Naive B cell (primary cell): Measurements from ENCODE around the gene UBE2D4. TPM values are rescaled to one million over a fixed set of nuclear protein-coding genes. Genes with fewer than 3 reads are reported as not detected.

Source experiments
- ATAC-seq, 2 donors: fragments of 150-1000 bp; cut with Tn5 transposase; 2 replicates each; pipeline ENCODE4 v1.10.0; 2021; ENCODE audit warnings: low read depth in 2 of 2, mild to moderate bottlenecking in 2 of 2, moderate library complexity in 2 of 2
- DNase-seq: peaks from one replicate; pipeline ENCODE4 v3.0.0; 2022
- H3K27ac Mint-ChIP-seq, 6 donors: one replicate each; pipeline ENCODE4 v1.8.0; 2020 to 2022; ENCODE audit warnings: mild to moderate bottlenecking in 6 of 6, mixed read lengths in 6 of 6, moderate library complexity in 5 of 6, inconsistent platforms in 2 of 6
- H3K27me3 Mint-ChIP-seq, 3 donors: one replicate each; pipeline ENCODE4 v1.8.0; 2021 to 2022; ENCODE audit warnings: mixed read lengths in 3 of 3, mild to moderate bottlenecking in 1 of 3
- H3K36me3 Mint-ChIP-seq, 2 donors: one replicate each; pipeline ENCODE4 v1.8.0; 2020 to 2022; ENCODE audit warnings: mixed read lengths in 2 of 2, inconsistent platforms in 1 of 2, mild to moderate bottlenecking in 1 of 2
- H3K4me1 Mint-ChIP-seq, 3 donors: one replicate each; pipeline ENCODE4 v1.8.0; 2020 to 2022; ENCODE audit warnings: mixed read lengths in 3 of 3, inconsistent platforms in 1 of 3, mild to moderate bottlenecking in 1 of 3, moderate library complexity in 1 of 3
- H3K4me3 Mint-ChIP-seq, 8 donors: one replicate each; pipeline ENCODE4 v1.8.0; 2020 to 2022; ENCODE audit warnings: mild to moderate bottlenecking in 8 of 8, mixed read lengths in 8 of 8, moderate library complexity in 8 of 8, inconsistent platforms in 2 of 8
- H3K9me3 Mint-ChIP-seq, 7 donors: one replicate each; pipeline ENCODE4 v1.8.0; 2020 to 2022; ENCODE audit warnings: mixed read lengths in 7 of 7, mild to moderate bottlenecking in 5 of 7, inconsistent platforms in 2 of 7, moderate library complexity in 1 of 7
- polyA plus RNA-seq, 6 donors: library from polyadenylated mRNA; unstranded; fragments of 300-500 nt; fragmentation: Illumina TruSeq; gene quantifications; one replicate each; pipeline ENCODE4 v1.2.3, GENCODE V29; 2021; ENCODE audit warnings: low read depth in 6 of 6

UBE2D4 gene
- polyA plus RNA-seq, 6 donors from 2014 or later = 7.8 to 20.8 (median 11.1) TPM

DNA sequence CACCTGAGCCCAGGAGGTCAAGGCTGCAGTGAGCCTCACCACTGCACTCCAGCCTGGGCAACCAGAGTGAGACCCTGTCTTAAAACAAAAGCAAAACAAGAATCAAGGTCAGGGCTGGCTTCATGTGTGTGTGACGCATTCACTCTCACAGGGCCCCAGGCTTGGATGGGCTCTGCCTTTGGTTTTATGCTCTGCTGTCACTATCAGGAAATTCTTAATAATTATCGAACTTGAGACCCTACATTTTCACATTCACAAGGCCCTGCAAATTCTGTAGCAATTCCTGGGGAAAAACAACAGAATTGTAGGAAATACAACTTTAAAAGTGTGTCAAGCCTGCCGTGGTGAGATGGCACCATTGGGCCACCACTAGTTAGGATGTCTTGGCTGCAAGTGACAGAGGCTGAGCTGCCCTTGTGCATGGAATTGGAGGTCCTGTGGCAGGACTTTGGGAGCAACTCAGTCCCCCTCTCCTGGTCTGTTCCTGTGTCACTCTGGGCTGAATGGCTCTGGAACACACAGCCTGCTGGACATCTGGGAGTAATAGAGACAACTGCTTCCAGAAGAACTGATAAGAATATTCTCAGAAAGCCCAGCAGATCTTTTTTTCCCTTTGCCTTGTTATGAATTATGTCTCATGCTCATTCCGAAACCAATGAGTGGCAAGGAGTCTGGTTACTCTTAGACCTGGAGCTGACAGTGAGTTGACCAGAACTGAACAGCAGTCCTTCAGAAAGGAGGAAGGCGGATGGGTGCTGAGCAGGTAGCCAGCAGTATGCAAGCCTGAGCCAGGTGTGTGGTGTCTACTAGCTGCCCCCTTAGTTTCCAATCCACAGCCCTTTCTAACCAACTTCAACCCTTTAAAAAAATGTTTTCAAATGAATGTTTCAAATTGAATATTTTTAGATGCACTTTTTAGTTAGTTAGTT lies 3.6 kb downstream of the UBE2D4 start:
- Mint-ChIP-seq H3K27ac (peak overlapping the region in 2 of 6 donors; percentile 17 to 44), H3K4me3 (peak overlapping the region in 2 of 8 donors; percentile 3 to 33), H3K9me3 (no peaks in the 10 kb centered on the region), H3K4me1 (peaks cover 13 to 20% (median 15%) of the 10 kb centered on the region in 3 donors), H3K27me3 (no peaks in the 10 kb centered on the region), H3K36me3 (peaks cover 2 to 6% of the 10 kb centered on the region in 2 donors)
- ATAC-seq (no peak), DNase-seq (no peak)

DNA sequence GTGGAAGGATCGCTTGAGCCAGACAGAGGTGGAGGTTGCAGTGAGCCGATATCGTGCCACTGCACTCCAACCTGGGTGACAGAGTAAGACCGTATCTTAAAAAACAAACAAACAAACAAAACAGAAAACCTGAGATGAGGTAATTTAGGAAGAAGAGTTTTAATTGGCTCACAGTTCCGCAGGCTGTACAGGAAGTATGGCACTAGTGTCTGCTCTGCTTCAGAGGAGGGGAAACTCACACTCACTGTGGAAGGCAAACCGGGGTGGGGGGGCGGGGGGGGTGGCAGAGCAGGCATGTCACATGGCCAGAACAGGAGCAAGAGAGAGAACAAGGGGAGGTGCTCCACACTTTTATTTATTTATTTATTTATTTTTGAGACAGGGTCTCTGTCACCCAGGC lies 5.1 kb downstream of the UBE2D4 start:
- H3K36me3 Mint-ChIP-seq = peaks cover 5 to 6% of the 10 kb centered on the region in 2 donors
- H3K27ac Mint-ChIP-seq = no peak overlapping the region
- peaks cover 7 to 12% (median 9%) of the 10 kb centered on the region in 3 donors for H3K4me1 Mint-ChIP-seq
- DNase-seq (no peak), ATAC-seq (no peak)
- H3K4me3 Mint-ChIP-seq = no peak overlapping the region
- H3K9me3 Mint-ChIP-seq = no peaks in the 10 kb centered on the region
- H3K27me3 Mint-ChIP-seq = no peaks in the 10 kb centered on the region

DNA sequence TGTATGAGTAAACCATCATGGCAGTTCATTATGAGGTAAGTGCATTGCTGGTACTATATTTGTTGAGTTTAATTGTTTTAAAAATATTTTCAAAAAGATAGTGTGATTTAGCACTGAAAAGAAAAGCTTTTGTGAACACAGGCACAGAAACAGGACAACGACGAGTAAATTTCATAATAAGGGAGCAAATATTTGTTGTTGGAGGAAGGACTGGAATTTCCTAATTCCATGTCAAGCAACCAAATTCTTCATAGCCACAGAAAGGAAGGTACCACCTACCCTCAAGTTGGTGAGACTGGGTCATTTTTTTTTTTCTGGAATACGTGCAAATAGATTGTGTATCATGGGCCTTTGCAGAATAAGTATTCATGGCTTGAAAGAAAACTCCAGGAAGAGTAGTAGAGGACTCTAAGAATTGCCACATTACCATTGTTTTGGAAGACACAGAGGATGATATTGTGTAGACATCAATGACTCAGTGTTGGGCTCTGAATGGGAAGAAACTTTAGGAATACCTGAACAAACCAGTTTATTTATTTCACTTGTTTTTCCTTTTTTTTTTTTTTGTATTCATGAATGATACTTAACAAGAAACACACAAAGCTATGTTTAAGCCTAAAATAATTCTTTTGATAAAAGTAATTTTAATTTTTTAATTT lies 7.8 kb downstream of the UBE2D4 start:
- Mint-ChIP-seq H3K27ac (no peak overlapping the region), H3K4me3 (no peak overlapping the region), H3K4me1 (peaks cover 0 to 4% (median 3%) of the 10 kb centered on the region in 3 donors), H3K36me3 (peaks cover 0 to 5% of the 10 kb centered on the region in 2 donors), H3K27me3 (no peaks in the 10 kb centered on the region), H3K9me3 (no peaks in the 10 kb centered on the region)
- DNase-seq = no peak
- no peak for ATAC-seq

DNA sequence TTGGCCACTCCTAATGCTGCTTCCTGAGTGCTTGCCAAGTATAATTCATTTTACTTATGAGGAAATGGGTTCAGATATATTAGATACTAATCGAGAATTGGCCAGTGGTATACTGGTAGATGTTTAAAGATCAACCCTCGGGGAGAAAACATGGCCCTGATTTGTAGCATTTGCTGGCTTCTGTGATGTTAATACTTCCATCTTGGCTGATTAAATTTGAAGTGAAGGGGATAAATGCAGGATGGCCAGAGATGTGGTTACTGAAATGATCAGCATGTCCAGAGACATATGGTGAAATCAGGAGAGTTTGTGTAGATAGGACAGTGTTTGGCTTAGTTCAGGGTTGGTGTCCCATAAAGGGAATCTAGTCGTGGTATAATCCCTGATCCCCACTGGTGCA lies 11.2 kb downstream of the UBE2D4 start:
- ATAC-seq = no peak
- no peak for DNase-seq
- no peaks in the 10 kb centered on the region for H3K9me3 Mint-ChIP-seq
- no peak overlapping the region for H3K4me3 Mint-ChIP-seq
- H3K27ac Mint-ChIP-seq = no peak overlapping the region
- H3K27me3 Mint-ChIP-seq = no peaks in the 10 kb centered on the region
- H3K36me3 Mint-ChIP-seq = peaks cover 0 to 9% of the 10 kb centered on the region in 2 donors
- no peaks in the 10 kb centered on the region for H3K4me1 Mint-ChIP-seq

DNA sequence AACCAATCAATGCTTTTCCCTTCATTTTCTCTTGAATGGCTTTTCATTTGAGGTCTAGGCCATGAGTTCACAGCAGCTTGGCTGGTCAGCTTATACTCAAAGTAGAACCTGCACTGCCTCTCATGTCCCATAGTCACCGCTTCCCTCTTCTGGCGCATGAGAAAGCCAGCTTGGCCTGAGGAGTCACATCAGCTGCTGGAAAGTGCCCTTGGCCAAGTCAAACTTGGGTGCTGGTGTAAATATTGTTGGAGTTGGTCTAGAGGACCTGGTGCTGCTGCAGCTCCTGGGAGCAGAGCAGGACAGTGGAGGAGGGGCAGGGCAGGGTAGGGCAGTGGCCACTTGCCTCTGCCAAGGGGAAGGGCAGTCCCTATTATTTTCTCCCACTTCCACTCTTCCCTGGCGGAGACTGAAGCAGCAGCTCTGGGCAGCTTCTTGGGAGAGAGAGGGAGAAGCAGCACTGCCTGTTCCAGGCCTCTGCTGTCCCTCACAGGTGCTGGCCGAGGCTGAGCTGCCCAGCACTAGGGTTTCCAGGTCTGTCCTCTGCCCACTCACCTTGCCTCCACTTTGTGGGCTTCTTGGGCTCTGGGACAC lies 12.8 kb downstream of the UBE2D4 start:
- Mint-ChIP-seq H3K9me3 (no peaks in the 10 kb centered on the region), H3K27ac (no peak overlapping the region), H3K27me3 (no peaks in the 10 kb centered on the region), H3K36me3 (peaks cover 0 to 9% of the 10 kb centered on the region in 2 donors), H3K4me1 (no peaks in the 10 kb centered on the region), H3K4me3 (no peak overlapping the region)
- DNase-seq = no peak
- no peak for ATAC-seq

DNA sequence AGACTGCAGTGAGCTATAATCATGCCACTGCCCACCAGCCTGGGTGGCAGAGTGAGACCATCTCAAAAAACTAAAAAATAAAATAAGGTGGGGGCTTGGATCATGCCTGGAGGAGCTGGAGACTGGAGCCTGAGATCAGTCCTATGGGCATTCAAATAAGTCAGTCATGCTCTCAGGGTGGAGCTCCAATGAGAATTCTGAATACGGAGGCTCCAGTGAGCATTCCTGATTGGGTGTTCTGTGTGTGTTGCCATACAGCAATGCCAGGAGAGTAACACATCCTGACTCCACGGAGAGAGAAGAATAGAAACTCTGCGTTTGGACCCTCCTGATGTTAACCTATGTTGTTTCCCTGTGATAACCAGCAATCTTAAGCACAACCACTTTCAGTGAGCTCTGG lies 16.0 kb downstream of the UBE2D4 start:
- Mint-ChIP-seq H3K27me3 (no peaks in the 10 kb centered on the region), H3K4me3 (no peak overlapping the region)
- ATAC-seq = no peak

DNA sequence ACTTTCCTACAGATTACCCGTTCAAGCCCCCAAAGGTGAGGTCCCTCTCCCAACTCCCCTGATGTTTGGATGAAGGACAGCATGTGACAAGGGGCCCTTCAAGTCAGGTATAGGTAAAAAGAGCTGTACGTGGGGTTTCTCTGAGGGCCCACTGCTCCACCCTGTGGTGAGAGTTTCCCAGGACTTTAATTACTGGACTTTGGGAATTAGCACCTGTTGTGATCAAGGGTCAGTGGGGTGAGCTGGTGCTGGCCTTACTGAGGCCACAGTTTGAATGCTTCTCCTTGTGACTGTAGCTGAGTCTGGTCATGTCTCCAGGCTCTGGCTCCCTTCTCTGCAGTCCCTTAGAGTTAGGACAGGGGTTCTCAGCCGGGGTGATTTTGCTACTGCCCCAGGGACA lies 16.8 kb downstream of the UBE2D4 start:
- no peak for DNase-seq
- no peak for ATAC-seq
- Mint-ChIP-seq H3K36me3 (peaks cover 0 to 9% of the 10 kb centered on the region in 2 donors), H3K9me3 (no peaks in the 10 kb centered on the region), H3K4me3 (no peak overlapping the region), H3K4me1 (no peaks in the 10 kb centered on the region), H3K27me3 (no peaks in the 10 kb centered on the region), H3K27ac (peak overlapping the region in 2 of 6 donors; percentile 17 to 24)

More for the DNA sequence above, 16.0 kb downstream of the UBE2D4 start:
- no peak for DNase-seq
- H3K9me3 Mint-ChIP-seq = no peaks in the 10 kb centered on the region
- H3K4me1 Mint-ChIP-seq = no peaks in the 10 kb centered on the region
- peaks cover 0 to 9% of the 10 kb centered on the region in 2 donors for H3K36me3 Mint-ChIP-seq
- H3K27ac Mint-ChIP-seq = peak overlapping the region in 1 of 6 donors; percentile 41

DNA sequence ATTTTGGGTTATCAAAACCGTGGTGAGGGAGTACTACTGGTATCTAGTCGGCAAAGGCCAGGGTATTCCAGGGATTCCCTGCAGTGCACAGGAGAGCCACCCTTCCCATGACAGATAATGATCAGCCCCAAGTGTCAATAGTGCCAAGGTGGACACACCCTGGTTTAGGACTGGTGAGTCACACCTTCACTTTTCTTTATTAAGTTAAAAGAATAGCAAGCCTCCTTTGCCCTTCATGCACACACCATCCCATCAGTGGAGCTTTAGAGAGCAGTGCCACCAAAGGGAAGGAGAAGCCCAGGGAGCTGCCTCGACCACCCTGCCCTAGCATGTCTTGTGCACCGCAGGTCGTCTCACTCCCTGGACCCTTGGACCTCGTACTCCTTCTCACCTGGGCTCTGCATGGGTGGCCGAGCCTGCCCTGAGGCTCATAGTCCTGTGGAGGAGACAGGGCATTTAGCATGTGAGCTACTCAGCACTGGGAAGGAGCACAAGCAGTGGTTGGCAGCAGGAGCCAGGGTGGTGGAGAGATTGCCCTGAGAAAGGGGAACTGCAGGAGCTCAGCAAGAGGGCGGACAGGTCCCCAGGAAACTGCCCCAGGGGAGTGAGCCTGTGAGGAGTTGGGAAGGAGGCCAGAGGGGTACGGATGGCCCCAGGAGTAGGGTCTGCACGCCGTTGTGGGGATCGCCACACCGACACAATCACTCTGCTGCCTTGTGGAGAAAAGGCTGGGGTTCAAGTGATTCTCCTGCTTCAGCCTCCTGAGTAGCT lies 17.4 kb downstream of the UBE2D4 start:
- no peak for DNase-seq
- Mint-ChIP-seq H3K9me3 (no peaks in the 10 kb centered on the region), H3K36me3 (peaks cover 0 to 9% of the 10 kb centered on the region in 2 donors), H3K4me1 (no peaks in the 10 kb centered on the region), H3K27me3 (no peaks in the 10 kb centered on the region), H3K27ac (no peak overlapping the region), H3K4me3 (peak overlapping the region in 1 of 8 donors; percentile 21)
- no peak for ATAC-seq

DNA sequence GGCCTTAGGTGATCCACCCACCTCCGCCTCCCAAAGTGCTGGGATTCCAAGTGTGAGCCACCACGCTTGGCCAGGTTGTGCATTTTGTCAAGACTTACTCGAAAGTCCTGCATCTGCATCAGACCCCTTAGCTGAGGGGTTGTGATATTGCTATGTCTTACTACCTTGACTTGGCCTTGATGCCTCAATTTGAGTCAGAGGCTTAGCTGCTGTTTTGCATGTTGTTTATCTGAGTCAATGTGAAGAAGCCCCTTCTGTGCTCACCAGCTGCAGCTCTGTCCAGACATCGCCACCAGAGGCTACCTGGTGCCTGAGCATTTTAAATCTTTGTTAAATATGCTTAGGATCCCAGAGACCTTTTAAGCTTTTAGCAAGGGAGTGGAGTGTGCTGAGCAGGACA lies 18.1 kb downstream of the UBE2D4 start:
- Mint-ChIP-seq H3K27ac (no peak overlapping the region), H3K4me1 (no peaks in the 10 kb centered on the region), H3K27me3 (no peaks in the 10 kb centered on the region), H3K4me3 (no peak overlapping the region), H3K36me3 (peaks cover 0 to 9% of the 10 kb centered on the region in 2 donors), H3K9me3 (no peaks in the 10 kb centered on the region)
- ATAC-seq (no peak), DNase-seq (no peak)

DNA sequence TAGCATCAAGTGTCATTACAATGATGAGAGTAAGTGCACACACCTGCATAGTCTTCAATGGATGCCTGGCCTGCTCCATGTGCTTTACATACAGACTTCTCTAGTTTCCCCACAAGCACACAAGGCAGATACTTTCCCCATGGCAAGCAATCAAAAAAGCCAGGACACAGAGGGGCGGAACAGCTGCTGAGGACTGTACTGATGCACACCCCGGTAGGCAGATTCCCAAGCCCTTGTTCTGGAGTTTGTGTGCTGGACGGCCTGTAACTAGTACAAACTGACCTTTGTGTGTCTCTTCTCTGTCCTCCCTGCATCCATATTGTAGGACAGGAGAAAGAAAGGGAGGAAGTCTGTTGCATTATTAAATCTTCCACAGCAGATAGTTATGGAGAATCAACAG lies 25.8 kb downstream of the UBE2D4 start:
- Mint-ChIP-seq H3K4me3 (no peak overlapping the region), H3K9me3 (no peaks in the 10 kb centered on the region), H3K4me1 (peaks cover 0 to 6% (median 4%) of the 10 kb centered on the region in 3 donors), H3K27me3 (no peaks in the 10 kb centered on the region), H3K27ac (no peak overlapping the region), H3K36me3 (peaks cover 19 to 24% of the 10 kb centered on the region in 2 donors)
- ATAC-seq (no peak), DNase-seq (no peak)

DNA sequence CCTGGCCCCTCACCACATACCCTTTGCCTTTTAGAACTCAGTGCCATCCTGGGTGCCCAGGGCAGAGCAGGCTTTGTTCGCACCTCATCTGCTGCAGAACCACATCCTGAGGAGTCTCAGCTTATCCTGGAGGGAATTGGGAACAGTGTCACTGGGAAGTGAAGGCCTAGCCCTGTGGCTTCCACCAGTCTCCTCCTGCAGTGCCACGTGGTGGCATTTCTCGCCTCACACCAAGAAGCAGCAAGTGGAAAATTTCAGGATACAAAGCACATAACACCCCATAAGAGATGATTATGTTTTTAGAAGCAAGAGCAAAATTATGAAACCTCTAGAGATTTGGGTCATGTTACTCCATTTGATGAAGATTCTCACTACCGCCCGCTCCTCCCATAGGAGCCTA lies 26.8 kb downstream of the UBE2D4 start:
- DNase-seq (no peak), ATAC-seq (no peak)
- no peaks in the 10 kb centered on the region for H3K9me3 Mint-ChIP-seq
- peak overlapping the region in 2 of 6 donors; percentile 16 to 32 for H3K27ac Mint-ChIP-seq
- H3K4me3 Mint-ChIP-seq = no peak overlapping the region
- H3K27me3 Mint-ChIP-seq = no peaks in the 10 kb centered on the region
- peaks cover 19 to 24% of the 10 kb centered on the region in 2 donors for H3K36me3 Mint-ChIP-seq
- peaks cover 0 to 6% (median 4%) of the 10 kb centered on the region in 3 donors for H3K4me1 Mint-ChIP-seq

DNA sequence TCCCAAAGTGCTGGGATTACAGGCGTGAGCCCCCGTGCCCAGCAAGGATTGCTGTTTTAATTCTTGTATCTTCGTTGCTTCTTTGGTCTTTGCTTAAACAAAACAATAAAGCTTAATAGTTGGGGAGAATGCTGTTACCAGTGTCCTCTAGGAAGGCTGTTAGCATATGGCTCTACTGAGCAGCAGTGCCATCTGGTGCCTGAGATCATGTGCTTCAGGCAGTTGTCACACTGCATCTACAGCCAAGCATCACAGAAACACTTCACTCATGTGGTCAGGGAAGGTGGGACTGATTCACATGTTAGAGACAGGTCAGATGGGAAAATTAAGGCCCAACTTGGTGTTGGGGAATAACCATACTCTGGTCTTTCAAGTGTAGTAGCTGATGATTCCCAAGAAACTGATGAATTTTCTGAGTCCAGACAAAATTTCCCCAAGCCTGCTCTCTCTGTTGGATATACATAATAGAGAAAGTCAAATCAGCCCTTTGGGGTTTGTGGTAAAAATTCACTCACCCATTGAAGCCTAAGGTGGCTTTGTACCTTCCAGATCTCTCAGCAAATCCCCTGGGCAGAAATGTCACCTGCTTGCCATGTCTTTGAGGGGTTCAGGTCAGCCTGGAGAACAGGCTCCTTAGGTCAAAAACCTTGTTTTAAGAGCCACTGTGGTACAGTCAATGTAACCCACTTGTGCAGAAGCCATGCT lies 28.4 kb downstream of the UBE2D4 start:
- Mint-ChIP-seq H3K27me3 (no peaks in the 10 kb centered on the region), H3K36me3 (peaks cover 19 to 24% of the 10 kb centered on the region in 2 donors), H3K27ac (peak overlapping the region in 1 of 6 donors; percentile 79), H3K9me3 (peaks cover 0 to 6% (median 0%) of the 10 kb centered on the region in 7 donors), H3K4me3 (no peak overlapping the region), H3K4me1 (peaks cover 0 to 6% (median 4%) of the 10 kb centered on the region in 3 donors)
- no peak for ATAC-seq
- DNase-seq = no peak
